Erythroblast (primary cell): ENCODE data around the gene DGKB.

ENCODE experiments used
- GATA1 ChIP-seq: IDR thresholded peaks from 2 replicates; pipeline ENCODE4 v1.6.1; 2011; ENCODE audit warnings: low read depth, mild to moderate bottlenecking, control low read depth, low read length, moderate library complexity
- POLR2A ChIP-seq: IDR thresholded peaks from 2 replicates; pipeline ENCODE4 v1.6.1; 2011; ENCODE audit warnings: mild to moderate bottlenecking, low read length

GRCh38 chr7:14309432-14309831 lies 593.1 kb downstream of the DGKB start:
- TF ChIP-seq POLR2A, result no peak
- TF ChIP-seq GATA1, result no peak
